Measurements from ENCODE around the gene POLR1A. TPM values are rescaled to one million over a fixed set of nuclear protein-coding genes. Genes with fewer than 3 reads are reported as not detected.

POLR1A gene
- total and polyA plus RNA-seq, 2 donors (not counting 3 experiments of a cell fraction or from before 2014, with no cell fraction given): 7.6 to 40.7 TPM

GRCh38 chr2:86074811-86075210 lies 30.9 kb downstream of the POLR1A start:
- peaks cover 16% of the 10 kb centered on the region for H3K4me1 ChIP-seq (ENCODE audit: control insufficient read depth, extremely low read depth, insufficient read depth, low read length)
- CTCF ChIA-PET: interaction anchor here (7.5 to 12.4 kb wide), 2 partner anchors 187 to 245 kb away, joined by 78 to 541 read pairs; partner anchors contain the start of gene ST3GAL5
- DNase-seq (ENCODE audit: low read depth, low spot score): no peak
- intact Hi-C loops (cut with micrococcal nuclease): no loop called here
- no peak overlapping the region for H3K4me3 ChIP-seq (replicated peaks in 1 of 3; ENCODE audit: insufficient read depth in 1 of 3, low read depth in 1 of 3, low read length in 3 of 3)
- FAIRE-seq: no peak
- H2AFZ ChIP-seq (ENCODE audit: low read depth, low read length): no peak overlapping the region
- no peak overlapping the region for H3K9ac ChIP-seq (replicated peaks; ENCODE audit: extremely low read depth, insufficient read depth, low read length)
- H3K79me2 ChIP-seq (ENCODE audit: control insufficient read depth, insufficient read depth, low read length): no peaks in the 10 kb centered on the region
- BruUV-seq (replicated peaks): no TSS peak
- no peak overlapping the region for H3K27ac ChIP-seq (ENCODE audit: insufficient read depth, low read depth, low read length)
- peaks cover 16 to 18% of the 10 kb centered on the region in 2 experiments for H3K36me3 ChIP-seq (ENCODE audit: control insufficient read depth in 2 of 2, extremely low read depth in 1 of 2, insufficient read depth in 2 of 2, low read length in 2 of 2)
- dilution Hi-C loops (cut with MboI; ENCODE audit: extremely low pct_ligation_motif_present, low sequenced_read_pairs): no loop called here
- POLR2A ChIA-PET: no interaction called here
- H3K9me1 ChIP-seq (replicated peaks; ENCODE audit: control insufficient read depth, extremely low read depth, insufficient read depth, low read length): no peaks in the 10 kb centered on the region
- no peaks in the 10 kb centered on the region for H3K27me3 ChIP-seq (ENCODE audit: control insufficient read depth in 2 of 2, insufficient read depth in 2 of 2, low read length in 2 of 2)
- H4K20me1 ChIP-seq (replicated peaks; ENCODE audit: control insufficient read depth, extremely low read depth, insufficient read depth, low read length): no peaks in the 10 kb centered on the region
- no peak for TF ChIP-seq JUN (IDR thresholded peaks at IDR 0.05; ENCODE audit: borderline replicate concordance, insufficient read depth, insufficient read length, low read depth)
- TF ChIP-seq MAX (IDR thresholded peaks at IDR 0.05; ENCODE audit: insufficient read depth, insufficient read length): no peak
- TF ChIP-seq EZH2 (IDR thresholded peaks at IDR 0.05; ENCODE audit: borderline replicate concordance, low read depth, low read length, severe bottlenecking): no peak
- no peak for TF ChIP-seq GATA2 (IDR thresholded peaks at IDR 0.05; ENCODE audit: insufficient read depth, insufficient read length, low read depth, low read length)
- no peak for TF ChIP-seq POLR2AphosphoS5 (IDR thresholded peaks at IDR 0.05; ENCODE audit: insufficient read depth, low read depth, low read length)
- no peak for TF ChIP-seq MYC (IDR thresholded peaks at IDR 0.05; ENCODE audit: low read depth, low read length)
- TF ChIP-seq FOS (IDR thresholded peaks at IDR 0.05; ENCODE audit: borderline replicate concordance, insufficient read depth, low read length): no peak
- no peak for TF ChIP-seq CTCF (IDR thresholded peaks at IDR 0.05; ENCODE audit: extremely low read depth in 1 of 2, insufficient read depth in 1 of 2, low read depth in 1 of 2, low read length in 2 of 2)
- no peak for TF ChIP-seq POLR2A (IDR thresholded peaks at IDR 0.05; ENCODE audit: low read depth, low read length)
- no peaks in the 10 kb centered on the region for H3K9me3 ChIP-seq (replicated peaks; ENCODE audit: control insufficient read depth, insufficient read depth, low read length)
- no peak overlapping the region for H3K4me2 ChIP-seq (ENCODE audit: insufficient read depth, low read length)

All from endothelial cell of umbilical vein (primary cell).